Mucosa of rectum (tissue), 2 donors: ENCODE data around the gene RHCG.

Source experiments
- H3K27ac ChIP-seq, 2 donors: one replicate each; pipeline ENCODE4 v1.7.0; 2013; ENCODE audit warnings: inconsistent platforms in 2 of 2, low read depth in 2 of 2, low read length in 2 of 2
- H3K27me3 ChIP-seq, 2 donors: one replicate each; pipeline ENCODE4 v1.7.0; 2013; ENCODE audit warnings: low read length in 2 of 2; ENCODE audit not compliant: control insufficient read depth in 2 of 2, insufficient read depth in 2 of 2
- H3K36me3 ChIP-seq, 2 donors: one replicate each; pipeline ENCODE4 v1.7.0; 2013; ENCODE audit warnings: low read length in 2 of 2; ENCODE audit not compliant: control insufficient read depth in 2 of 2, insufficient read depth in 2 of 2
- H3K4me1 ChIP-seq, 2 donors: one replicate each; pipeline ENCODE4 v1.7.0; 2013; ENCODE audit warnings: low read length in 2 of 2, mild to moderate bottlenecking in 1 of 2; ENCODE audit not compliant: control insufficient read depth in 2 of 2, insufficient read depth in 2 of 2
- H3K4me3 ChIP-seq, 2 donors: one replicate each; pipeline ENCODE4 v1.7.0; 2013; ENCODE audit warnings: low read length in 2 of 2
- H3K9ac ChIP-seq, 2 donors: one replicate each; pipeline ENCODE4 v1.7.0; 2013; ENCODE audit warnings: low read length in 2 of 2, low read depth in 1 of 2, mild to moderate bottlenecking in 1 of 2
- H3K9me3 ChIP-seq, 2 donors: one replicate each; pipeline ENCODE4 v1.7.0; 2013; ENCODE audit warnings: low read length in 2 of 2; ENCODE audit not compliant: control insufficient read depth in 2 of 2
- donor health status: healthy.
- donor health status: Normal muscosa, but diverticular disease.

The RHCG gene

GRCh38 chr15:89504166-89504565, 7.8 kb upstream of the RHCG start:
- no peak overlapping the region for H3K4me3 ChIP-seq
- H3K36me3 ChIP-seq, result no peaks in the 10 kb centered on the region
- no peaks in the 10 kb centered on the region for H3K4me1 ChIP-seq
- no peaks in the 10 kb centered on the region for H3K9me3 ChIP-seq
- H3K9ac ChIP-seq, result no peak overlapping the region
- peaks cover 2 to 6% of the 10 kb centered on the region in 2 donors for H3K27me3 ChIP-seq
- H3K27ac ChIP-seq, result no peak overlapping the region

- Histone ChIP-seq H3K36me3 (no peaks in the 10 kb centered on the region), H3K4me3 (no peak overlapping the region), H3K9ac (no peak overlapping the region), H3K27ac (no peak overlapping the region), H3K9me3 (no peaks in the 10 kb centered on the region), H3K4me1 (peaks cover 0 to 4% of the 10 kb centered on the region in 2 donors), H3K27me3 (peaks cover 2 to 6% of the 10 kb centered on the region in 2 donors)
These were observed 6.6 kb upstream of the RHCG start for GRCh38 chr15:89502867-89503595.

- H3K27ac ChIP-seq, result no peak overlapping the region
- no peak overlapping the region for H3K9ac ChIP-seq
- no peak overlapping the region for H3K4me3 ChIP-seq
- H3K9me3 ChIP-seq, result no peaks in the 10 kb centered on the region
- H3K36me3 ChIP-seq, result no peaks in the 10 kb centered on the region
- peaks cover 8 to 12% of the 10 kb centered on the region in 2 donors for H3K27me3 ChIP-seq
- peaks cover 0 to 4% of the 10 kb centered on the region in 2 donors for H3K4me1 ChIP-seq
These were observed 5.3 kb upstream of the RHCG start for GRCh38 chr15:89501646-89502045.

DNA sequence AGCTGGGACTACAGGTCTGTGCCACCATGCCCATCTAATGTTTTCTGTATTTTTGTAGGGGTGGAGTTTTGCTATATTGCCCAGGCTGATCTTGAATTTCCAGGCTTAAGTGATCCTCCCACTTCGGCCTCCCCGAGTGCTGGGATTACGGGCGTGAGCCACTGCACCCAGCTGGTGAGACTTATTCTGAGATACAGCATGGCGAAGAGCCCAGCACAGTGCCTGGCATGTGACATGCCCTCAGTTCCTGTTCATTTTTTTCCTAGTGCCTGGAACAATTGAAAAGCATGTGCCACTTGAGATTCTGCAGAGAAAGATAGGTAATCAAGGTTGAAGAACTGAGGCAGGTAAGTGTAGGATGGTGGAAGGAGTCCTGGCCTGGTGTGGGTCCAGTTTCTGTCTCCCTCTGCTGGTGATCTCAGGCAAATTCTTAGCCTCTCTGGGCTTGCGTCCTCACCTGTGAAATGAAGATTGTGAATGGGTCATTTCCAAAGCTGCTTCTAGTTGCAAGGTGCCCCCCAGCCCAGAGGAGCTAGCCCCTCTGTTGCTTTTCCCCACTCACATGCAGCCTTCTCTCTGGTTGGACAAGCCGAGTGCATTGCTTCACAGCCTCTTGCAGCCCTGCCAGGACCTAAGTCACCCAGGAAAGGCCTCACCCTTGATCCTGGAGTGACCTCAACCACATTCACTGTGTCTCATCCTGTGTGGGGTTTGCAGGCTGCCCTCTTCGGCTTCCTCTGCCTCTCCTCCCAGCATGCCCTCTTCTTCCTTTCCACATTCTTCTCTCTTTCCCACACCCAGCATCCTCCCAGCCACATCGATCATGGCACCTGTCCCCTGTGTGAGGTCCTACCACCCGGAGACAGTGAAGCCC, 4.3 kb upstream of the RHCG start:
- Histone ChIP-seq H3K9ac (no peak overlapping the region), H3K4me1 (peaks cover 0 to 4% of the 10 kb centered on the region in 2 donors), H3K27me3 (peaks cover 18% of the 10 kb centered on the region in 2 donors), H3K27ac (no peak overlapping the region), H3K9me3 (no peaks in the 10 kb centered on the region), H3K4me3 (no peak overlapping the region), H3K36me3 (no peaks in the 10 kb centered on the region)

GRCh38 chr15:89499156-89499555, 2.8 kb upstream of the RHCG start:
- no peak overlapping the region for H3K4me3 ChIP-seq
- H3K9ac ChIP-seq, result no peak overlapping the region
- no peaks in the 10 kb centered on the region for H3K9me3 ChIP-seq
- peaks cover 21 to 27% of the 10 kb centered on the region in 2 donors for H3K27me3 ChIP-seq
- no peak overlapping the region for H3K27ac ChIP-seq
- H3K4me1 ChIP-seq, result peaks cover 0 to 4% of the 10 kb centered on the region in 2 donors
- H3K36me3 ChIP-seq, result no peaks in the 10 kb centered on the region

GRCh38 chr15:89498574-89498906, 2.2 kb upstream of the RHCG start:
- Histone ChIP-seq H3K27me3 (peaks cover 21 to 27% of the 10 kb centered on the region in 2 donors), H3K4me3 (no peak overlapping the region), H3K4me1 (peaks cover 0 to 4% of the 10 kb centered on the region in 2 donors), H3K27ac (no peak overlapping the region), H3K36me3 (no peaks in the 10 kb centered on the region), H3K9me3 (no peaks in the 10 kb centered on the region), H3K9ac (no peak overlapping the region)

DNA sequence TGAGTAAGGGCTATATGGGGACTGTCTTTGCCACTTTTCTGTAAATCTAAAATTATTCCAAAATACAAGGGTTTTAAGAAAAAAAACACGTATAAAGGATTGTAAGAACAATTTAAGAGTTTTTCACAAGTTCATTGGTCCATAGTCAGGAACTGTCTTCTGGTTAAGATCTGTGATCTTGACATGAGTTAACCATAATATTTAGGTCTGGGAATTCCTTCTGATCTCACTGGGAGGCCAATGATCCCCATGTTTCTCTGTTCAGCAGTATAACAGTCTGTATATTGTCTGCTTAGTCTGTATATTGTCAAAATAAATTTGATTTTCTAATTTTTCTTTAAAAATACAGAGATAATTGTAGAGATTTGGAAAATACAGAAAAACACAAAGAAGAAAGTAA, 848 bp upstream of the RHCG start:
- Histone ChIP-seq H3K9ac (no peak overlapping the region), H3K36me3 (no peaks in the 10 kb centered on the region), H3K4me1 (peaks cover 0 to 4% of the 10 kb centered on the region in 2 donors), H3K9me3 (no peaks in the 10 kb centered on the region), H3K27me3 (peaks cover 21 to 27% of the 10 kb centered on the region in 2 donors), H3K4me3 (no peak overlapping the region), H3K27ac (no peak overlapping the region)

- peaks cover 0 to 4% of the 10 kb centered on the region in 2 donors for H3K4me1 ChIP-seq
- H3K27me3 ChIP-seq, result peaks cover 21 to 24% of the 10 kb centered on the region in 2 donors
- H3K27ac ChIP-seq, result no peak overlapping the region
- no peaks in the 10 kb centered on the region for H3K9me3 ChIP-seq
- no peaks in the 10 kb centered on the region for H3K36me3 ChIP-seq
- H3K4me3 ChIP-seq, result no peak overlapping the region
- H3K9ac ChIP-seq, result no peak overlapping the region
These were observed 691 bp downstream of the RHCG start for GRCh38 chr15:89495638-89496145.

DNA sequence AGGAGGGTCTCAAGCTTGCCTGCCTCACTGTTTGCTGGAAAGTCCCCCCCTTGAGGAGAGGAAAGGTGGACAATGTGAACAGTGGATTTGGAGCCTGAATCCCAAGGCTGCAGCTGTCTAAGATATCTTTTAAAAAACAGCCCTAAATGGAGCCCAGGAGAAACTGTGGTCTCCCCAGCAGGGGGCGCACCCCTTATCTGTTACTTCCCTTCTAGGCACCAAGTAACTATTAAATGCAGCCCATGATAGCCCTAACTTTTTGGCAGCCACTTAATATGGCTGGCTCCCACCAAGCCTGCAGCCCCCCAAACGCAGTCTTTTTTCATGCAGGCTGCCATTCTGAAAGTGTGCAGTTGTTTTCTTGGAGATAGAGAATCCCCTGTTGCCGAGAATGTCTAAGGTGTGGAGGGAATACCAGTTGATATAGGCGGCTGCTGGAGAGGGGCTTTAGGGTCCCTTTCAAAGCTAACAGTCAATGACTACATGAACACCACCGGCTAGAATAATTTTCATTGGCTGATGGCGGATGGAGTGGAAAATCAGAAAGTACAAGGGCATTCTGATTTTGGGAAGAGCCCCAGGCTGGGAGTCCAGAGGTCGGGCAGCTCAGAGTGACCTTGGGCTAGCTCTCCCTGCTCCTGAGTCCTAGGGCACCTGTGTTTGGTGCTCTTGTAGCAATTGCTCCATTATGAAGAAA, 1.3 kb downstream of the RHCG start:
- H3K27me3 ChIP-seq, result peaks cover 21% of the 10 kb centered on the region in 2 donors
- no peak overlapping the region for H3K27ac ChIP-seq
- H3K9ac ChIP-seq, result no peak overlapping the region

More for the DNA sequence above, 1.3 kb downstream of the RHCG start:
- Histone ChIP-seq H3K36me3 (no peaks in the 10 kb centered on the region), H3K9me3 (no peaks in the 10 kb centered on the region), H3K4me1 (peaks cover 0 to 4% of the 10 kb centered on the region in 2 donors), H3K4me3 (no peak overlapping the region)
